ENCODE measurements around the gene ARMC2.

ARMC2 gene

GRCh38 chr6:109009236-109009961 is 161.2 kb downstream of the ARMC2 start:
- no peaks in the 10 kb centered on the region for H3K9me3 ChIP-seq (ENCODE audit: insufficient read depth, low read depth, low read length)
- H3K4me3 ChIP-seq (ENCODE audit: low read length, poor library complexity, severe bottlenecking), result peak overlapping the region; percentile 97
- peak overlapping the region; percentile 88 for H3K4me2 ChIP-seq (ENCODE audit: low read depth, low read length, poor library complexity, severe bottlenecking)
- peaks cover 3% of the 10 kb centered on the region for H3K27me3 ChIP-seq (ENCODE audit: insufficient read depth, low read length, poor library complexity, severe bottlenecking)
- H3F3A ChIP-seq (ENCODE audit: low read depth), result no peaks in the 10 kb centered on the region
- peak overlapping the region; percentile 69 for H2AFZ ChIP-seq (ENCODE audit: low read length)
- H3K79me2 ChIP-seq (ENCODE audit: insufficient read depth, low read length), result peaks cover 44% of the 10 kb centered on the region
- no peaks in the 10 kb centered on the region for H4K20me1 ChIP-seq (ENCODE audit: insufficient read depth, low read length, poor library complexity, severe bottlenecking)
- H3K9ac ChIP-seq (ENCODE audit: low read depth, low read length, poor library complexity, severe bottlenecking), result peak overlapping the region; percentile 99
- H3K9me2 ChIP-seq (replicated peaks; ENCODE audit: low read depth, low read length), result no peaks in the 10 kb centered on the region
- no peaks in the 10 kb centered on the region for H3K36me3 ChIP-seq (ENCODE audit: insufficient read depth, low read length)
- no peak for TF ChIP-seq EZH2phosphoT487 (IDR thresholded peaks at IDR 0.05; ENCODE audit: borderline replicate concordance)
- no peak for TF ChIP-seq CTCF (conservative IDR thresholded peaks at IDR 0.05; ENCODE audit: low read length)
- H3K4me1 ChIP-seq (ENCODE audit: insufficient read depth, low read length, poor library complexity, severe bottlenecking), result peaks cover 44% of the 10 kb centered on the region

GRCh38 chr6:109009962-109010704 is 161.9 kb downstream of the ARMC2 start:
- Histone ChIP-seq H3K36me3 (ENCODE audit: insufficient read depth, low read length) (no peaks in the 10 kb centered on the region), H3K9ac (ENCODE audit: low read depth, low read length, poor library complexity, severe bottlenecking) (peak overlapping the region; percentile 99), H3K79me2 (ENCODE audit: insufficient read depth, low read length) (peaks cover 37% of the 10 kb centered on the region), H3K9me2 (replicated peaks; ENCODE audit: low read depth, low read length) (no peaks in the 10 kb centered on the region), H3F3A (ENCODE audit: low read depth) (no peaks in the 10 kb centered on the region), H3K9me3 (ENCODE audit: insufficient read depth, low read depth, low read length) (no peaks in the 10 kb centered on the region), H3K27me3 (ENCODE audit: insufficient read depth, low read length, poor library complexity, severe bottlenecking) (peaks cover 3% of the 10 kb centered on the region), H3K4me2 (ENCODE audit: low read depth, low read length, poor library complexity, severe bottlenecking) (peak overlapping the region; percentile 75), H3K4me3 (ENCODE audit: low read length, poor library complexity, severe bottlenecking) (peak overlapping the region; percentile 97), H2AFZ (ENCODE audit: low read length) (peak overlapping the region; percentile 56), H4K20me1 (ENCODE audit: insufficient read depth, low read length, poor library complexity, severe bottlenecking) (no peaks in the 10 kb centered on the region), H3K4me1 (ENCODE audit: insufficient read depth, low read length, poor library complexity, severe bottlenecking) (peaks cover 45% of the 10 kb centered on the region)
- TF ChIP-seq CTCF (conservative IDR thresholded peaks at IDR 0.05; ENCODE audit: low read length) (no peak), EZH2phosphoT487 (IDR thresholded peaks at IDR 0.05; ENCODE audit: borderline replicate concordance) (no peak)

GRCh38 chr6:109010705-109011102 is 162.5 kb downstream of the ARMC2 start:
- Histone ChIP-seq H3K9me3 (ENCODE audit: insufficient read depth, low read depth, low read length) (no peaks in the 10 kb centered on the region), H3K9ac (ENCODE audit: low read depth, low read length, poor library complexity, severe bottlenecking) (peak overlapping the region; percentile 99), H3K36me3 (ENCODE audit: insufficient read depth, low read length) (no peaks in the 10 kb centered on the region), H4K20me1 (ENCODE audit: insufficient read depth, low read length, poor library complexity, severe bottlenecking) (no peaks in the 10 kb centered on the region), H2AFZ (ENCODE audit: low read length) (no peak overlapping the region), H3K4me2 (ENCODE audit: low read depth, low read length, poor library complexity, severe bottlenecking) (peak overlapping the region; percentile 75), H3K79me2 (ENCODE audit: insufficient read depth, low read length) (peaks cover 36% of the 10 kb centered on the region), H3K4me1 (ENCODE audit: insufficient read depth, low read length, poor library complexity, severe bottlenecking) (peaks cover 50% of the 10 kb centered on the region), H3K9me2 (replicated peaks; ENCODE audit: low read depth, low read length) (no peaks in the 10 kb centered on the region), H3K4me3 (ENCODE audit: low read length, poor library complexity, severe bottlenecking) (no peak overlapping the region), H3K27me3 (ENCODE audit: insufficient read depth, low read length, poor library complexity, severe bottlenecking) (peaks cover 3% of the 10 kb centered on the region), H3F3A (ENCODE audit: low read depth) (no peaks in the 10 kb centered on the region)
- TF ChIP-seq EZH2phosphoT487 (IDR thresholded peaks at IDR 0.05; ENCODE audit: borderline replicate concordance) (no peak), CTCF (conservative IDR thresholded peaks at IDR 0.05; ENCODE audit: low read length) (no peak)
